Lung microvascular endothelial cell (primary cell): ENCODE results near the gene PRKD2. TPM values are rescaled to one million over a fixed set of nuclear protein-coding genes. Genes with fewer than 3 reads are reported as not detected.

Experiments
- DNase-seq, 2 donors: peaks; one replicate each; pipeline versions ENCODE4 v3.0.0 to v3.0.0-alpha.2; 2010; ENCODE audit warnings: low read depth in 2 of 2
- total RNA-seq: library from RNA; depleted of rRNA; stranded (reverse); fragments of >200 nt; gene quantifications from 2 replicates; pipeline ENCODE4 v1.2.1, GENCODE V29; 2014

The PRKD2 gene
- total RNA-seq, 1 donor from 2014 or later, result 30.6 TPM

DNA sequence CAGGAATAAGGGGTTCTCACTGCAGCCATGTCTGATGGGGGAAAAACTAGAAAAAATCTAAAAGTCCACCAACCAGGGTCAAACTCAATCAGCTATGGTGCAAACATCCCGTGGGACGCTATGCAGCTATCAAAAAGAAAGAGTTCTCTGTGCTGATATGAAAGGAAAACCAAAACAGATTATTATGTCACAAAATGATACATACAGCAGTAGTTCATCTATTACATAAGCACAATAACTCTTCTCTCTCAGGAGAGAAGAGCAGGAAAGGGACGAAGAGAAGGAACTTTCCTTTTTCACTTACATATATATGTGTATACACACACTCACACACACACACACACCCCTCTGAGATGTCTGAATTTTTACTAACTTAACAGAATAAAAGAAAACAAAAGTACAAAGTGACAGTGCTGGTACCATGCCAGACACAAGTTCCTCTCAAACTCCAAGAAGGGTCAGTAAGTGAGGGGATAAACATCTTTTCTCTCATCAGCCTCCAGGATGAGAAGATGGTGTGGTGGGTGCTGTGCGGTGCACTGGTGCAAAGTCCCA is 26.1 kb upstream of the PRKD2 start:
- DNase-seq, result no peak

DNA sequence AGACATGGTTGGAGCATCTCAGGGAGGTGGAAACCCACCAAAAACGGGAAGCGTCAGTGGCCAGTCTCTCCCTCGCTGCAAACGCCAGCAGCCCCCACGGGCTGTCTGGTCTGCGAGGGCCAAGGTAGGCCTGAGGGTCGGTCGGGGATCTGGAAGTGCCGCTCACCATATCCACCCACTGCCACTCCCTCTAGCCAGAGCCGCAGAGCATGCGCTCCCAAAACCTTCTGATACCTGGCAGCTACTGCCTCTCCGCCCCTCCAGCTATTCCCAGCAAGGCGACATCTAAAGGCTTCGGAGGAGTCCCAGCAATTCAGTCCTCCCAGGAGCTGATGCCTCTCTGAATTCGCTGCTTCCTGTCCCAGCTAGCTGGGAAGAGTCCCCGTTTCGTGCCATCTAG is 24.5 kb upstream of the PRKD2 start:
- no peak for DNase-seq

DNA sequence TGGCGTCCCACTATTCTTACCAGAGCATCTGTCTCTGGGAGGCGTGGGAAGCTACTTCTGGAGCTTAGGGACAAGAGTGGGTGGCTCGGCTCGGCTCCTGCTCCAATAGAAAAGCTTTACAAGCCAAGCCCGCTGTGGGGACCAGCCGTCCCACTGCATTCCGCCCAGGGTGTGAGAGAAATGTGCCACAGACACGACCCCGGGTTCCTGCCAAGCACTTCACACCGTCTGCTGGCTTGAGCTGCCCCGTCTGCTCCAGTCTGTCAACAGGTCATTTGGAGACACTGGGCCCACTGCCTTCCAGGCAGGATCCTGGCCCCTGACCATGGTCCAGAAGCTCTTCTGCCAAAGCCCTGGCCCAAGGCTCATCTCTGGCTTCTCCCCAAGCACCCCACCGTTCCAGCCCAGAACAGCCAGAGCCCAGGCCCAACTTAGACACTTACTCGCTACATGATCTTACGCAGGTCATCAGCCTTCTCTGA is 22.4 kb upstream of the PRKD2 start:
- DNase-seq, result no peak

DNA sequence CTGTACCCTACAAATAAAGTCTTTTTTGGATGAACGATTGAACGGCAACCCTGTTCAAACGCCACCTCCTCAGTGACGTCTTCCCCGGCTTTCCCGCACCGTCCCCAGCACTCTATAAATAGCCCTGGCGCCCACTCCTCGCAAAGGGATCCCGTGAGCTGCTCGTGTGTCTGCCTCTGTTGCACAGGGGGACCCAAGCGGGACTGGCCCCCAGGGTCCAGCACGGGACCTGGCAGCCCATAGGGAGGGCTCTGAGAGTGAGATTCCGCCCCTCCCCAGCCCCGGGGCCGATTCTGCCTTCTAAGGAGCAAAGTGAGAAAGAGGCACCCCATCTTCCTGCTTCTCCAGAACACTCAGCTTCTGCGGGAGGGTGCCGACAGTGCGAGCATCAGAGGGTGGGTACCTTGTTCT is 20.9 kb upstream of the PRKD2 start:
- no peak for DNase-seq

DNA sequence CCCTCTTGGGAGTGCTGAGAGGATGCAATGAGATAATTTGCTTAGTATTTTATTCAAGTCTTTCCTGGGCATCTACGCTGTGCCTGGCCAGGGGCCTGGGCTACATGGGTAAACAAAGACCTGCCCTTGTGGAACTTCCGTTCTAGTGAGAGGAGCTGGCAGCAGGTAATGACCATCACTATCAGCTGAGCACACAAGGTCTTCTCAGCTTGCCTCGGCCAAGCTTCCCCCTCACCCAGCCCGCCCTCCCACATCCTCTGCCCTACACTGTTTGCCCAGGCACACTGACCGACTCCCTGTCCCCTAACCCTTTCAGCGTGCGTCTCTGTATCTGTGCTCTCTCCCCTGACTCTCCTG is 20.4 kb upstream of the PRKD2 start:
- DNase-seq, result no peak

DNA sequence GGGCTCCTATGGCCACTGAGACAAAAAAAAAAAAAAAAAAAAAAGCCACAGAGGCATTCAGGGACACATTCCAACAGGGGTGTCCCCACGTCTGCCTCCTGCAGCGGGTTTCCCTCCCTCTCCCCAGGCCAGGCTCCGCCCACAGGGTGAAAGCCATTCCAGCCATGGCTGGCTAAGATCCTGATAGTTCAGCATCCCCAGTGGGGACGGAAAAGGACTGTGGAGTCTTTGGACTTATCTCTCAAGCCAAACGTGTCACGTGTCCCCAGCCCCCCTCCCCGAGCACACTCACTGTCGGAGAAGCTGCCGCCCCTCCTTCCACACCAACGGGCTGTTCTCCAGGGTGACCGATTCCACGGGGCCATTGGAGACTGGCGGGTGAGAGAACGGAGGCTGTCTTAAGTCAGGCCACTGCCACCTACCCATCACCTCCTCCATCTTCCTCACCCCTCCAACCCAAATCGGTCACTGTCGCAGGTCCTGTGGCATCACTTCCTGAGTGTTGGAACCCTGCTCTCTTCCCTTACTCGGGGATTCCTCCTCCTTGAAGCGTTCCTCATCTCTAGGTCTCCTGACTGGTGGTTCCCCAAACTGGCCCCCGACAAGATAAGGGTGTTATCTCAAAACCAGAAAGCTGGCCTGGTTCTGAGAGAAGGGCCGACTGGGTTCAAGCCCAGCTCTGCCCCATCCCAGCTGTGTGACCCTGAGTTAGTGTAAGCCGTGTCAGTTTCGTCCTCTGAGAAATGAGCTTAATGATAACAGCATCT is 19.8 kb upstream of the PRKD2 start:
- DNase-seq, result no peak

DNA sequence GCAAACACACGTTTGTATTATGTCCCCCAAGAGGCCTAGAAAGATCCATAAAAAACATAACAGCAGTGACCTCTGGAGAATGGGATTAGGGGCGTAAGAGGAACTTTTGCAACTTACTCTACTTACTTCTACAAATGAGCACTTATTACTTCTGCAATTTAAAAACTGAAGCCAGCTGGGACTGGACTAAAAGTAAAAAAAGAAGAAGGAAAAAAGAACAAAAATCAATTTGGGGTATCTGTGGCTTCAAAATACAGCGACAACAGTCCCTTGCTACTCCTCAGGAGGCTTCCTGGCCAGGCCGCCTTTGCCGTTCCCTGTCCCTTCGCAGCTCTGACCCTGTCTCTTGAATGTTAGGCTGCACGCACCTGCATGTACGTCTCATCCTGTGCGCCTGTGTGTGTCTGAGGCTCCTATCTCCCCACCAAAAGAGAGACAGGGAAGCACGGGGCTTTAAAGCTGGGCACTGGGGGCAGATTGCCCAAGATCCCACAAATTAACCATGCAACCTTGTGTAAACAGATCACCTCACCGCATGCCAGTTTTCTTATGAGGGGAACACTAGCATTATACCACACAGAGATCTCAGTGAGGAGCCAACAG is 16.9 kb upstream of the PRKD2 start:
- DNase-seq, result no peak

DNA sequence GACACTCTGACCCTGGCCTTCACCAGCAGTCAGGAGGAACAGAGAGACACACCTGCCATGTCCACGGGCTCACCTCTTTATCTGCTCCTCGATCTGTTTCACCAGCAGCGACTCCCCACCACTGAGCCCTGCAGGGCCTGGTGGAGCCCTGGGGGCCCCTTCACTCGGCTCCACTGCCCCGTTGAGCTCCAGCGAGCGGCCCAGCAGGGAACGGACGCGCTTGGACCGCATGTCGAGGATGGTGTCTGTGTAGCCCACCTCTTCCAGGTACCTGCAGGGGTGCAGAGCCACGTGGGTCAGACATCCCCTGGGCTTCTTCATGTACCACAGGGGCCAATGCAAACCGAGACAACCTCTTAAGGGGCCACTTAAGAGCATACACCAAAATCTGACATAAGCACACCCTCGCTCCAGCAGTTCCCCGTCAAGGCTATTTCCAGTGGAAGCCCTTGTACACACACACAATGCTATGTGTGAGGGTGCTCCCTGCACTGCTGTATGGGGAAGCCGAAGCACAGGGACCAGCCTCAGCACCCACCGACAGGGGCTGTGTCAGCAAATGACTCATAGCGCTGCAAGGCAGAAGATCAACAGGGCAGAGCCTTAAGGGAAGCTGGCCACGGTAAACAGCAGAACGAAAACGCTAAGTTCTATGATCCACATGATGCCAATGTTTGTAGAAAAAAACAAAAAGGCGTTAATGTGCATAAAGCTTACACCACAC is 16.2 kb upstream of the PRKD2 start:
- peak in 1 of 2 donors; percentile 75 for DNase-seq

DNA sequence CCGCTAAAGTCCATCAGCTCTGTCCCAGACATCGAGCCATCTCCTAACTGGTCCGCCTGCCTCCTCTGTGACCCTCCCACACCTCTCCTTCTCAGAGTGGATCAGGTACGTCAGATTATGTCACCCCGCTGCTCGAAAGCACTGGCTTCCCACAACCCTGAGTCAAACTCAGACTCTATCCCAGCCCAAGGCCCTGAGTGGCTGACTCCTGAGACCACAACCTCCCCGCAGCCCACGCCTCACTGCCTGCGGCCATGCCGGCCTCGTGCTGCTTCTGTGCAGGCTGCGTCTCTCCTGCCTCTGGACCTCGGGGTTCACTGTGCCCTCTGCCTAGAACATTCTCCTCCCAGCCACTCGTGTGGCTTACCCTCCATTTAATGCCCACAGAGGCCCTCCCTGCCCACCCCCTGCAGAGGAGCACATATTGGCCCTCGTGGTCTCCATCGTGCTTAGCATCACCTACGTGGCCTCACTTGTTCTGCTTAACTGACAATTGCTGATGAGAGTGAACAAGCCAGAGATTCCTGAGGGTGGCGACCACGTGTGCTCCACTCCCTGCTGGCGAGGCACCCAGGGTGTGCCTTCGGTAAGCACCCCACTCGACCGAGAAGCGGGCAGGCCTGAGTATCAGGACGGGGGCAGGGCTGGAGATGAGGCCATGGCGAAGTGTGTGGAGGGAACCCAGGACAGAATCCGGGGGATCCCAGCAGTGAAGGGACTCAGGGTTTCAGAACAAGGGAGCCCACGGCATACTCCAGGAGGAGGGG is 15.4 kb upstream of the PRKD2 start:
- DNase-seq, result no peak

DNA sequence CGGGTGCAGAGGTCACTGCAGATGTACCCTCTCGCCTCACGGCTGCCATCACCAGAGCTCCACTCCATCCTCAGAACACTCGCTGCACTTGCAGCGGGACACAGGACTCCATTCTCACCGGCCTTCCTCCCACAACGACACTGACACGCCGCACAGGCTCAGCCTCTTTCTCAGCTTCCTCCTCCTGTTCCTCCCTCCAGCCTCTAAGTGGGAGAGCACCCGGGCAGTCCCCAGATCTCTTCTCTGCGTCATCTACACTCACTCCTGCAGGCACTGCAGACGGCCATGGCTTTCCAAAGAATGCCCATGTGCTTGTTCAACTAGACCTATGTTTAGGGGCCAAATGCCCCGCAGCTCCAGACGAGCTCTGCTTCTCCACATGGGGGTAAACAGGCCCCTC is 14.7 kb upstream of the PRKD2 start:
- DNase-seq, result peak in 1 of 2 donors; percentile 49

DNA sequence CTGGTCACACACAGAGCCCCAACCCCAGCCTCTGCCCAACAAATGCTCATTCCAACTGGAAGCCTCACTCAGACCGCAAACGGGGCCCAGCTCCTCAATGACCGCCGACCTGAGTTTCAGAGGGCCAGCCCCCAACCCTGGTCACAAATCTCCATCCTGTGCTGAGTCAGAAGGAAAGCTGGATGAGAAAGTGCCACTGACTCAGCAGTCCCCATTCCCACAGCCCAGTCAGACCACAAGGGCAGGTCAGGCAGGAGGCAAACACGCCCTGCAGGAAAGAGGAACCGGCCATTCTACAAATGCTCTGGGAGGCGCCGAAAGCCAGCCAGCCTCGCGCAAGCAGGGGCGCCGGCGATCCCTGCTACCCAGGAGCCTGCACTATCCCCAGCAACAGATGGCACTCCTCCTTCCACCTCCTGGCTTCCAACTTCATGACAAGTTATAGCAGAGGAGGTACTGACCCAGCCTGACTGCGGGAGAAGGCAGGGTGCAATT is 14.1 kb upstream of the PRKD2 start:
- DNase-seq, result peak; percentile 88 to 95

DNA sequence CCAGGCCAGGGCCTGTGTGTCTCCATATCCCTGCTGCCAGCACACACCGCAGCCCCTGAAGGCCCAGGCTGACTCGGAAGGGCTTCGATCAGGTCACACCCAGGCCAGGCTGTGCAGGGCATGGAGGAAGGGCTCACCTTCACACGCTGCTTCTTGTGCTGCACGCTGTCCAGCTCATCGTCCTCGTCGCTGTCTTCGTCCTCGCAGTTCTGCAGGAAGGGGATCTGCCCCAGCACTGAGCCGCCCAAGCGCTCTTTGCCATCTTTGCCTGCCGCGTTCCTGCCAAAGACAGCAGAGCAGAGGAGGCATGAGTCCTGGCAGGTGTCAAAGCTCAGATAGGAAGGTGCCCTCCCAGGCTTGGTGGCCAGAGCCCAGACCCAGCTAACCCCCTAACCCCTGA is 13.7 kb upstream of the PRKD2 start:
- DNase-seq, result no peak

DNA sequence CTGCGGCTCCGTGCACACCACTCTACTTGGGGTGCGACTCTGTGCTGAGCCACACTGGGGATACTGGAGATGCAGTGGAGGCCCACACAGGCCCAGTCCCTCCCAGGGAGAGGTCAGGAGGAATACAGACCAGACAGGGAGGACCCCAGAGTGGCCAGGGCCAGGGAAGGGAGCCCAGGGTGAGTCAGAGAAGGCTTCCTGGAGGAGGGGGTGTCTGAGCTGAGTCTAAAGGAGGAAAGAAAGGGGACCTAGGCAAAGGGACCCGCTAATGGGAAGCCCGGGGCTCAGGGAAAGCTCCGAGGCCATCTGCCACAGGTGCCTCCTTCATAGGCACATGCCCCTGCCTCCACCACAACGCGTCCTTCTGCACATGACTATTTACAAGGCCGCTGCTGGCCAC is 13.3 kb upstream of the PRKD2 start:
- no peak for DNase-seq

DNA sequence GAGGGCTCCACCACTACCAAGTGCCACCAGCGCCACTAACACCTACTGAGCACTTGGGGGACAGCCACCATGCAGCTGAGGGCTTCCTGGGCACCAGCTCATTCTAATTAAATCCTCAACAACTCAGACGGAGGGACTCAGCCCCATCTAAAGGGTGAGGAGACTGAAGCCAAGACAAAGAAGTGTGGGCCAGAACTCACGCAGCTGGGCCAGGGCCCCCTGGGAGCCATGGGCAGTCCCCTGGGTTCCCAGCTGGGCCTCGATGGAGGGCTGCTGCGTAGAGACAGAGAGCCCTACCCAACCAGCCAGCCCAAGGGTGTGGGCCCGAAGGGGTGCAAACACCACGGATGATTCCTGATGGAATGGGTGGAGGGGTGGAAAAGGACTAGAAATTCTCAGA is 12.8 kb upstream of the PRKD2 start:
- DNase-seq, result no peak

DNA sequence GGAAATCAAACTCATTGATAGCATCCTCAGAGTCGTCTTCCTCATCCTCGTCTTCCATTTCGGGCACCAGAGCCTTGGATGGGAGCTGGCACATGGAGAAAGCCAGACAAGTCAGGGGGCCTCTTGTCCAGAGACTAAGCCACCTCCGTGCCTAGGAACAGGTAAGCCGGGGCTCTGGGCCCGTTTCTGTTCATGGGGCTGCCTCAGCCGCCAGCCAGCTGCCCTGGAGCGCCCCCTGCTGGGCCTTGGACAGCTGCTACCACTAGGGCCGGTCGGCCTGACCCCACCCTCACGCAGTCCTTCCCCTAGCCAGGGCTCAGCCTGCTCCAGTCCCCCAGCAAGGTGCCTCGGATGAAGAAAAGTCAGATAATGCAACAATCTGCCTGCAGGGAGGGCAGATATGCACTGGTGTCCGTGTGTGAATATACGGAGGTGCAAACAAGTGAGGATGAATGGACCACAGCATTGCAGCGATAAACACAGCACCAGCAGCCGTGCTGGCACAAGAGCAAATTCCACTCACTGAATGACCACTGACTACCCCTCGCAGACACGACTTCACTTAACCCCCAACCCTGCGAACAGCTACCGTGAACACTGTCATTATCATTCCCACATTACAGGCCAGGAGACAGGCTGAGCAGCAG is 11.9 kb upstream of the PRKD2 start:
- DNase-seq, result peak; percentile 90 to 93

DNA sequence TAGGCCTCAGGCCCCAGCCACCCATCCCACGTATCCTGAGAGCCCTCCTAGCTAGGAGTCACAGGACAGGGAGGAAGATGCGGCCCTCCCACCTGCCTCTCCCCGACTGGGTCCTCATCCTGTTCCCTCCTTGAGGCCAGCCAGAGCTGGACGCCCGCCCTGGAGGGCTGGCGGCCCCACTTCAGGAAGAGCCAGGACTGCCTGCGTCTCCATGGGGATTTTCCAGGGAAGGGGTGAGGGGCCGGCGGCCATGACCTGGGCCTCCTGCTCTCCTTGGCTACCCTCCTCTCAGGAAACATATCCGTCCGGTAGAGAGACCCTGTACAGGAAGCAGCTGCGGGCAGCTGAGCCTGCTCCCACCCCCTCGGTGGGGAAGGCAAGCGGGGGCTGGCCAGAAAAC is 11.3 kb upstream of the PRKD2 start:
- DNase-seq, result peak; percentile 89 to 91

DNA sequence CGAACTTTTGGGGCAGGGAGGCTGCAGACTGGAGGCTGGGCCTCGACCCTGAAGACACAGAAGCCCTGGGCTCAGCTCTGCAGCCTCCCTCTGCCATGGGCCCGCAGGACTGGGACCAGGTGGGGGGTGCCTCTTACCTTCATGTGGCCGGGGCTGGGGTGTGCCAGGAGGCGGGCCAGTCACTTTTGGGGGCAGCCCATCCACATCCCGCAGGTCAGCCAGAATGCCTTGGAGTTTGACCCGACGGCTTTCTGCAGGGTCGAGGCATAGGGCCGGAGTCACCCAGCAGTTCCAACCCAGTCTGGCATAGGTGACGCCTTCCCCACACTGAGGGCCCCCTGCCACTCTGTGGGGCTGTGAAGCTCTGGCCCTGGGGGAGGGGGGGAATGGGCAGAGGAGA is 10.8 kb upstream of the PRKD2 start:
- no peak for DNase-seq

DNA sequence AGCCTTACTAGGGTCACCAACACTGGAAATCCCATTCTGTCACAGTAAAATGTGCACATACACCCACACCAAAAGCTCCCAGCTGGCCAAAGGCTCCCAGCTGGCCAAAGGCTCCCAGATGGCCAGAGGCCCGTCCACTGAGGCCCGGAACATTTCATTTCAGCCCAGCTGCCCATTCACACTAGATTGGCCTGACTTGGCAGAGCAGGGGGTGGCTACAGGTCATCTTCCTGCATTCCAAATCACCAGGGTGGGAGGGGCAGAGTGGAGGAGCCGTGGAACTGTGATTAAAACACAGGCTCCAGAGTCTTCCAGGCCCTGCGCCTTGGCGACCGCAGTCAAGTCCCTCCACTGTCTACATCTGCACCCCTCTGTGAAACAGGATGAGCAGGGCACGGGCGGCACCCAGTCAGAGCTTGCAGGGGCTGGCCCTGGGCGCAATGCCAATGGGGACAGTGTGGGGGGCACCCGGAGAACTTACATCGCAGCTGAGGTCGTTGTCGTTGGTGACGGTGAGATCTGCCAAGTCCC is 10.1 kb upstream of the PRKD2 start:
- peak; percentile 53 to 56 for DNase-seq

DNA sequence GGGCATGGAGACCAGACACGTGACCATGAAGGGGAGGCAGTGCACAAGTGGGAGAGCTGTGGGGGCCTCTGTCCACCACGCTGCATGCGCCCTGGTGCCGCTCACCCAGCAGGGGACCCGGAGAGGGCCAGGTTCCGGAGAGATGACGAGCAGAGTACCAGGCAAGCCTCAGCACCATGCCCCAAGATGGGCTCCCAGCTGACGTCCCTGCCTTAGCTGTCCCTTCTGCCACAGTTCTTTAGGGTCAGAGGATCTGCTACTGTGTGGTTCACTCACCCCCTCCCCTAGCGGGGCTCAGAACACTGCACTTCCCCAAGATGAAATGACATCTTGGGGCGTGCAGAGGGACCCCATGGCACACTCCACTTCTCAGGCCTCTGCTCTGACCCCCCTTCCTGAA is 9.6 kb upstream of the PRKD2 start:
- DNase-seq, result no peak

DNA sequence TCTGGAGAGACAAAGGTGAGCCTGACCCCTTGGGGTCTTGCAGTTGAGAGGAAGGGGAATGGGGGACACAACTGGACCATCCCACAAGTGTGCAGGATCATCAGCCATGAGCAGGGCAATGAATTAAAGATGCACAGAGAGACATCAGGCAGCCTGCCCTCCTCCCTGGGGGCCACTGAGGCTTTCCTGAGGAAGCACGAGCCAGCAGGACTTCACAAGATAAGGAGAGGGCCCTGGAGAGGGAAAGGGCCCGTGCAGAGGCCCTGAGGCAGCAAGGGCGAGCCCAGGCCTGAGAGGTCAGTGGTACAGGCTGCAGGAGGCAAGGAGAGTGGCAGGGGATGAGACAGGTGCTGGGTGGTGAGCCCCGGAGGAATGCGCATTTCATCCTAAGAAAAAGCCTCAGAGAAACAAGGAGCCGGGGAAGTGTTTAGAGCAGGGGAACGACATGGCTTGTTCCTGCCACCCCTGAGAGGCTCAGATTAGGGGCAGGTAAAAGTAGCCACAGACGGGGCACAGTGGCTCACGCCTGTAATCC is 9.0 kb upstream of the PRKD2 start:
- no peak for DNase-seq
